ENCODE data around the gene ABCC11.
"Not testable (repeated sequence)": the region's sequence is repeated elsewhere in the genome, so short reads cannot be mapped to it uniquely, and the experiment has no call there.

Gene ABCC11

GRCh38 chr16:48201515-48202201 is 45.7 kb downstream of the ABCC11 start:
- DNase-seq = no peak

GRCh38 chr16:48197294-48197693 is 50.0 kb downstream of the ABCC11 start:
- no peak for DNase-seq

- DNase-seq = no peak
These were observed 52.3 kb downstream of the ABCC11 start for GRCh38 chr16:48194828-48195556.

- no peak for DNase-seq
These were observed 53.5 kb downstream of the ABCC11 start for GRCh38 chr16:48193846-48194245.

GRCh38 chr16:48188449-48189102 is 58.8 kb downstream of the ABCC11 start:
- DNase-seq = peak; percentile 4 to 25

- no peak for DNase-seq
These were observed 59.6 kb downstream of the ABCC11 start for GRCh38 chr16:48187779-48188178.

GRCh38 chr16:48184681-48185080 is 62.7 kb downstream of the ABCC11 start:
- DNase-seq = no peak

GRCh38 chr16:48182979-48183537 is 64.3 kb downstream of the ABCC11 start:
- DNase-seq = no peak

- DNase-seq = not testable (repeated sequence)
These were observed 65.4 kb downstream of the ABCC11 start for GRCh38 chr16:48181746-48182520.

GRCh38 chr16:48180868-48181480 is 66.4 kb downstream of the ABCC11 start:
- no peak for DNase-seq

GRCh38 chr16:48176635-48177408 is 70.5 kb downstream of the ABCC11 start:
- DNase-seq = no peak

GRCh38 chr16:48173889-48174288 is 73.5 kb downstream of the ABCC11 start:
- DNase-seq = no peak

- DNase-seq = no peak
These were observed 74.7 kb downstream of the ABCC11 start for GRCh38 chr16:48172682-48173081.

GRCh38 chr16:48169896-48170295 is 77.4 kb downstream of the ABCC11 start:
- DNase-seq = no peak

GRCh38 chr16:48168075-48168474 is 79.3 kb downstream of the ABCC11 start:
- no peak for DNase-seq

GRCh38 chr16:48166617-48167016 is 80.7 kb downstream of the ABCC11 start:
- not testable (repeated sequence) for DNase-seq

- DNase-seq = no peak
These were observed 81.3 kb downstream of the ABCC11 start for GRCh38 chr16:48165961-48166578.

- peak; percentile 65 to 67 for DNase-seq
These were observed 82.2 kb downstream of the ABCC11 start for GRCh38 chr16:48164907-48165715.

GRCh38 chr16:48162839-48163410 is 84.4 kb downstream of the ABCC11 start:
- no peak for DNase-seq

- no peak for DNase-seq
These were observed 85.4 kb downstream of the ABCC11 start for GRCh38 chr16:48161906-48162305.
